ENCODE measurements around the gene DHRS12.

DNA sequence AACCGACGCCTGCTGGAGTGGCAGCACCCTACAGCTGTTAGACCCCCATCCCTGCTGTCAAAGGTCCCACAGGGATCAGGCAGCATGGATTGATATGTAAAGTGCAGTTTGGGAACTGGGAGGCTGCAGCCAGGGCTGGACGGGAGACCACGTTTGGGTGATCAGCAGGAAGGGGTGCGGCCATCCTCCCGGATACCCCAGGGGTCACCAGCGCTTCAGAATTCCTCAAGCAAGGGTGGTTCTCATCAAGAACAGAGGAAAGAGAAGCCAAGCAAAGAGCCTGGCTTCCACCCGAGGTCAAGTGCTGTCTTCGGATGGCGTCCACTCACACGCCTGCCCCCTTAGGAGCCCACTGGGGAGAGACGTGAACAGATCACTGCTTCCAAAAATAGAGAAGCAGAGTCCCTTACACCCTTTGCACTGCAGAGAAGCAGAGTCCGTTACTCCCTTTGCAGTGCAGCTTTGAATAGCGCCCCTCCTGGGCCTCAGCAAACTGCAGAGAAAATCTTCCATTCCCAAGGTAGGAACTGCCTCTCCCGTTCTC is 35.5 kb downstream of the DHRS12 start:
- TF ChIP-seq, protein P1, sequence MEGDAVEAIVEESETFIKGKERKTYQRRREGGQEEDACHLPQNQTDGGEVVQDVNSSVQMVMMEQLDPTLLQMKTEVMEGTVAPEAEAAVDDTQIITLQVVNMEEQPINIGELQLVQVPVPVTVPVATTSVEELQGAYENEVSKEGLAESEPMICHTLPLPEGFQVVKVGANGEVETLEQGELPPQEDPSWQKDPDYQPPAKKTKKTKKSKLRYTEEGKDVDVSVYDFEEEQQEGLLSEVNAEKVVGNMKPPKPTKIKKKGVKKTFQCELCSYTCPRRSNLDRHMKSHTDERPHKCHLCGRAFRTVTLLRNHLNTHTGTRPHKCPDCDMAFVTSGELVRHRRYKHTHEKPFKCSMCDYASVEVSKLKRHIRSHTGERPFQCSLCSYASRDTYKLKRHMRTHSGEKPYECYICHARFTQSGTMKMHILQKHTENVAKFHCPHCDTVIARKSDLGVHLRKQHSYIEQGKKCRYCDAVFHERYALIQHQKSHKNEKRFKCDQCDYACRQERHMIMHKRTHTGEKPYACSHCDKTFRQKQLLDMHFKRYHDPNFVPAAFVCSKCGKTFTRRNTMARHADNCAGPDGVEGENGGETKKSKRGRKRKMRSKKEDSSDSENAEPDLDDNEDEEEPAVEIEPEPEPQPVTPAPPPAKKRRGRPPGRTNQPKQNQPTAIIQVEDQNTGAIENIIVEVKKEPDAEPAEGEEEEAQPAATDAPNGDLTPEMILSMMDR (IDR thresholded peaks at IDR 0.05; ENCODE audit: low read depth, low read length) = no peak; the same call in 1 of the 2 replicates
- TF ChIP-seq EZH2phosphoT487 (IDR thresholded peaks at IDR 0.05; ENCODE audit: low read depth) = no peak

Measured in OCI-LY3 (cell line).